Activated CD8-positive, alpha-beta memory T cell treated with anti-CD3 and anti-CD28 coated beads, Interleukin-2, amount 50 U/mL, for 48 hours (primary cell): Measurements from ENCODE around the gene ARMC3.
A peak's percentile ranks its signal among the peaks of the same experiment; 100 is the strongest.
"Not testable (repeated sequence)": the region's sequence is repeated elsewhere in the genome, so short reads cannot be mapped to it uniquely, and the experiment has no call there.

Source experiments
- DNase-seq: peaks from one replicate; pipeline ENCODE4 v3.0.0-alpha.2; 2020

The ARMC3 gene

GRCh38 chr10:22929053-22929452 lies 1.2 kb downstream of the ARMC3 start:
- not testable (repeated sequence) for DNase-seq

GRCh38 chr10:22931948-22932347 lies 4.1 kb downstream of the ARMC3 start:
- DNase-seq = no peak

- DNase-seq = no peak
Observed at GRCh38 chr10:22932626-22933370, 4.9 kb downstream of the ARMC3 start.

GRCh38 chr10:22934726-22935125 lies 6.9 kb downstream of the ARMC3 start:
- DNase-seq = no peak

GRCh38 chr10:22942437-22942836 lies 14.6 kb downstream of the ARMC3 start:
- DNase-seq = no peak

- DNase-seq = no peak
Observed at GRCh38 chr10:22945934-22946673, 18.3 kb downstream of the ARMC3 start.

- DNase-seq = no peak
Observed at GRCh38 chr10:22954970-22955369, 27.1 kb downstream of the ARMC3 start.

- no peak for DNase-seq
Observed at GRCh38 chr10:22958338-22958737, 30.5 kb downstream of the ARMC3 start.

GRCh38 chr10:22959292-22959691 lies 31.4 kb downstream of the ARMC3 start:
- DNase-seq = no peak

GRCh38 chr10:22959950-22960349 lies 32.1 kb downstream of the ARMC3 start:
- no peak for DNase-seq

GRCh38 chr10:22962817-22963216 lies 35.0 kb downstream of the ARMC3 start:
- no peak for DNase-seq

- DNase-seq = no peak
Observed at GRCh38 chr10:22969704-22970103, 41.9 kb downstream of the ARMC3 start.

- no peak for DNase-seq
Observed at GRCh38 chr10:22976534-22976933, 48.7 kb downstream of the ARMC3 start.

- no peak for DNase-seq
Observed at GRCh38 chr10:22977751-22978150, 49.9 kb downstream of the ARMC3 start.

GRCh38 chr10:22978287-22978686 lies 50.4 kb downstream of the ARMC3 start:
- DNase-seq = no peak

GRCh38 chr10:22978918-22979317 lies 51.1 kb downstream of the ARMC3 start:
- DNase-seq = no peak

- no peak for DNase-seq
Observed at GRCh38 chr10:22980822-22981221, 53.0 kb downstream of the ARMC3 start.

GRCh38 chr10:22984066-22984465 lies 56.2 kb downstream of the ARMC3 start:
- no peak for DNase-seq

GRCh38 chr10:22986771-22987542 lies 59.1 kb downstream of the ARMC3 start:
- no peak for DNase-seq

- peak; percentile 71 for DNase-seq
Observed at GRCh38 chr10:22988581-22989360, 60.9 kb downstream of the ARMC3 start.

GRCh38 chr10:22990443-22990842 lies 62.6 kb downstream of the ARMC3 start:
- DNase-seq = no peak

GRCh38 chr10:22992075-22992474 lies 64.2 kb downstream of the ARMC3 start:
- no peak for DNase-seq

GRCh38 chr10:22992621-22993020 lies 64.8 kb downstream of the ARMC3 start:
- DNase-seq = no peak
